ENCODE results near the gene GBF1.

- TF ChIP-seq CTCF (IDR thresholded peaks at IDR 0.05; ENCODE audit: poor library complexity) (no peak), EZH2phosphoT487 (IDR thresholded peaks at IDR 0.05; ENCODE audit: low read depth, severe bottlenecking, unreplicated experiment) (no peak)
Observed at GRCh38 chr10:102396730-102397151, 151.4 kb downstream of the GBF1 start.

Data from hepatocyte (in vitro differentiated cells).